ENCODE results near the gene C5orf15.

DNA sequence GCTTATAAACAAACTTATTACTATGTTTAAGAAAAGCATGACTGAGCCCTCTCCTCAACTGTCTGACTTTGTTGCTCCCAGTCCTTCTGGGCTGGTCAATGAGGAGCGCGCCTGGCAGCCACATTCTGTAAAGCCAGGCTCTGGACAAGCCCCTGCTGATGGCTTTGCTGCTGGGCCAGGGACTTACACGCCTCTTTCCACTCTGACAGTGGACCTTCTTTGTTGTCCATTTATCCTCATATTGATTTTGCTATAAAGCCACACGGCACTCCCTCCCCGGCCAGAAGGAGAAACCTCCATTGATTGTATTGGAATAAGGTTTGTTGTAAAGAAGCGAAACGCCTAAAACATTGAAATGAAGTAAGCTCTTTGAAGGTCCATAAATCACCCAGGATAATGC is 50.6 kb downstream of the C5orf15 start:
- no peak for TF ChIP-seq EZH2 (IDR thresholded peaks at IDR 0.05; ENCODE audit: borderline replicate concordance, low read length)
- TF ChIP-seq, protein P1, sequence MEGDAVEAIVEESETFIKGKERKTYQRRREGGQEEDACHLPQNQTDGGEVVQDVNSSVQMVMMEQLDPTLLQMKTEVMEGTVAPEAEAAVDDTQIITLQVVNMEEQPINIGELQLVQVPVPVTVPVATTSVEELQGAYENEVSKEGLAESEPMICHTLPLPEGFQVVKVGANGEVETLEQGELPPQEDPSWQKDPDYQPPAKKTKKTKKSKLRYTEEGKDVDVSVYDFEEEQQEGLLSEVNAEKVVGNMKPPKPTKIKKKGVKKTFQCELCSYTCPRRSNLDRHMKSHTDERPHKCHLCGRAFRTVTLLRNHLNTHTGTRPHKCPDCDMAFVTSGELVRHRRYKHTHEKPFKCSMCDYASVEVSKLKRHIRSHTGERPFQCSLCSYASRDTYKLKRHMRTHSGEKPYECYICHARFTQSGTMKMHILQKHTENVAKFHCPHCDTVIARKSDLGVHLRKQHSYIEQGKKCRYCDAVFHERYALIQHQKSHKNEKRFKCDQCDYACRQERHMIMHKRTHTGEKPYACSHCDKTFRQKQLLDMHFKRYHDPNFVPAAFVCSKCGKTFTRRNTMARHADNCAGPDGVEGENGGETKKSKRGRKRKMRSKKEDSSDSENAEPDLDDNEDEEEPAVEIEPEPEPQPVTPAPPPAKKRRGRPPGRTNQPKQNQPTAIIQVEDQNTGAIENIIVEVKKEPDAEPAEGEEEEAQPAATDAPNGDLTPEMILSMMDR (conservative IDR thresholded peaks at IDR 0.05 in 1 of 2, IDR thresholded peaks at IDR 0.05 in 1 of 2; ENCODE audit: extremely low read depth in 1 of 2, insufficient read depth in 1 of 2, low read depth in 1 of 2, low read length in 2 of 2) = no peak
